H9 (cell line): Measurements from ENCODE around the gene IRF1. TPM values are rescaled to one million over a fixed set of nuclear protein-coding genes. Genes with fewer than 3 reads are reported as not detected.

Experiments
- DNase-seq: peaks from one replicate; pipeline ENCODE4 v3.0.0-alpha.2; 2017
- H2AFZ ChIP-seq: one replicate; pipeline ENCODE4 v1.6.1; 2013; ENCODE audit warnings: mild to moderate bottlenecking, low read length, control low read depth, moderate library complexity
- H2AK5ac ChIP-seq: 2 replicates; pipeline ENCODE4 v1.6.1; 2013; ENCODE audit warnings: low read length, control low read depth, mixed read lengths; ENCODE audit not compliant: insufficient read length
- H2BK120ac ChIP-seq: one replicate; pipeline ENCODE4 v1.6.1; 2013; ENCODE audit warnings: low read depth, mild to moderate bottlenecking, low read length, control low read depth, inconsistent platforms; ENCODE audit not compliant: poor library complexity, severe bottlenecking
- H2BK12ac ChIP-seq: 2 replicates; pipeline ENCODE4 v1.6.1; 2013; ENCODE audit warnings: low read length, control low read depth, mixed read lengths, low read depth; ENCODE audit not compliant: insufficient read length
- H2BK15ac ChIP-seq: 2 replicates; pipeline ENCODE4 v1.6.1; 2013; ENCODE audit warnings: low read depth, low read length, control low read depth
- H2BK20ac ChIP-seq: one replicate; pipeline ENCODE4 v1.6.1; 2013; ENCODE audit warnings: low read depth, mild to moderate bottlenecking, low read length, control low read depth, inconsistent platforms; ENCODE audit not compliant: poor library complexity, severe bottlenecking
- H2BK5ac ChIP-seq: 2 replicates; pipeline ENCODE4 v1.6.1; 2013; ENCODE audit warnings: low read length, control low read depth, mixed read lengths; ENCODE audit not compliant: insufficient read length
- H3K14ac ChIP-seq: 2 replicates; pipeline ENCODE4 v1.6.1; 2013; ENCODE audit warnings: low read length, control low read depth; ENCODE audit not compliant: insufficient read depth
- H3K18ac ChIP-seq: 2 replicates; pipeline ENCODE4 v1.6.1; 2013; ENCODE audit warnings: low read depth, mild to moderate bottlenecking, mixed read lengths, low read length, control low read depth; ENCODE audit not compliant: insufficient read length
- H3K23ac ChIP-seq: 2 replicates; pipeline ENCODE4 v1.6.1; 2013; ENCODE audit warnings: low read length, control low read depth, mixed read lengths, low read depth; ENCODE audit not compliant: insufficient read length
- H3K23me2 ChIP-seq: 2 replicates; pipeline ENCODE4 v1.6.1; 2013; ENCODE audit warnings: low read depth, mild to moderate bottlenecking, mixed read lengths, low read length, control low read depth; ENCODE audit not compliant: insufficient read length, poor library complexity, severe bottlenecking
- H3K27ac ChIP-seq: 2 replicates; pipeline ENCODE4 v1.5.1; 2013; ENCODE audit warnings: low read length, control low read depth, mixed read lengths, low read depth; ENCODE audit not compliant: insufficient read length
- H3K27me3 ChIP-seq: 2 replicates; pipeline ENCODE4 v1.6.1; 2013; ENCODE audit warnings: low read length, control low read depth, inconsistent platforms; ENCODE audit not compliant: insufficient read depth
- H3K4ac ChIP-seq: 2 replicates; pipeline ENCODE4 v1.6.1; 2013; ENCODE audit warnings: low read depth, mild to moderate bottlenecking, control low read depth, inconsistent platforms, low read length, moderate library complexity
- H3K4me1 ChIP-seq: 2 replicates; pipeline ENCODE4 v1.6.1; 2013; ENCODE audit warnings: low read length, control low read depth, inconsistent platforms; ENCODE audit not compliant: insufficient read depth
- H3K4me2 ChIP-seq: 2 replicates; pipeline ENCODE4 v1.6.1; 2013; ENCODE audit warnings: low read length, control low read depth, mixed read lengths; ENCODE audit not compliant: insufficient read length, insufficient read depth
- H3K56ac ChIP-seq: 2 replicates; pipeline ENCODE4 v1.6.1; 2013; ENCODE audit warnings: low read depth, mild to moderate bottlenecking, mixed read lengths, low read length, control low read depth; ENCODE audit not compliant: insufficient read length
- H3K79me1 ChIP-seq: 2 replicates; pipeline ENCODE4 v1.6.1; 2013; ENCODE audit warnings: low read depth, mild to moderate bottlenecking, moderate library complexity, low read length, control low read depth, inconsistent platforms; ENCODE audit not compliant: insufficient read depth, poor library complexity, severe bottlenecking
- H3K79me2 ChIP-seq: 2 replicates; pipeline ENCODE4 v1.6.1; 2013; ENCODE audit warnings: low read length, control low read depth, inconsistent platforms; ENCODE audit not compliant: insufficient read depth
- H3K9ac ChIP-seq: 2 replicates; pipeline ENCODE4 v1.6.1; 2013; ENCODE audit warnings: low read length, control low read depth, mixed read lengths; ENCODE audit not compliant: insufficient read length; ENCODE audit errors: extremely low read depth
- H3K9me3 ChIP-seq: one replicate; pipeline ENCODE4 v1.6.1; 2013; ENCODE audit warnings: low read depth, low read length, inconsistent platforms; ENCODE audit not compliant: control insufficient read depth
- H3T11ph ChIP-seq: one replicate; pipeline ENCODE4 v1.6.1; 2013; ENCODE audit warnings: mild to moderate bottlenecking, low read length, control low read depth, inconsistent platforms
- H4K20me1 ChIP-seq: one replicate; pipeline ENCODE4 v1.6.1; 2013; ENCODE audit not compliant: control insufficient read depth, insufficient read length, insufficient read depth
- H4K5ac ChIP-seq: 2 replicates; pipeline ENCODE4 v1.6.1; 2013; ENCODE audit warnings: low read depth, mild to moderate bottlenecking, mixed read lengths, low read length, control low read depth; ENCODE audit not compliant: insufficient read length
- H4K8ac ChIP-seq: replicated peaks from 2 replicates; pipeline ENCODE4 v1.6.1; 2013; ENCODE audit warnings: low read length, control low read depth, mixed read lengths, low read depth; ENCODE audit not compliant: insufficient read length
- H4K91ac ChIP-seq: 2 replicates; pipeline ENCODE4 v1.6.1; 2013; ENCODE audit warnings: low read depth, mild to moderate bottlenecking, moderate library complexity, mixed read lengths, low read length, control low read depth; ENCODE audit not compliant: insufficient read length
- H3K27ac Mint-ChIP-seq, 3 experiments: 2 replicates in 2 of 3; 3 replicates in 1 of 3; pipeline ENCODE4 v1.8.0; 2020 to 2021; ENCODE audit warnings: mixed read lengths in 3 of 3, mild to moderate bottlenecking in 1 of 3, moderate library complexity in 1 of 3
- H3K27me3 Mint-ChIP-seq: 2 replicates; pipeline ENCODE4 v1.8.0; 2021; ENCODE audit warnings: low read depth, mild to moderate bottlenecking, moderate library complexity, mixed read lengths
- H3K36me3 Mint-ChIP-seq, 3 experiments: 2 replicates in 2 of 3; 3 replicates in 1 of 3; pipeline ENCODE4 v1.8.0; 2020 to 2021; ENCODE audit warnings: low read depth in 3 of 3, mixed read lengths in 3 of 3; ENCODE audit not compliant: insufficient read depth in 1 of 3
- H3K4me1 Mint-ChIP-seq, 2 experiments: 2 replicates each; pipeline ENCODE4 v1.8.0; 2020; ENCODE audit warnings: mixed read lengths in 2 of 2
- H3K4me3 Mint-ChIP-seq, 2 experiments: 2 replicates in 1 of 2; 3 replicates in 1 of 2; pipeline ENCODE4 v1.8.0; 2020 to 2021; ENCODE audit warnings: mild to moderate bottlenecking in 2 of 2, mixed read lengths in 2 of 2, moderate library complexity in 1 of 2
- H3K9me3 Mint-ChIP-seq, 2 experiments: 2 replicates in 1 of 2; 3 replicates in 1 of 2; pipeline ENCODE4 v1.8.0; 2020; ENCODE audit warnings: mild to moderate bottlenecking in 2 of 2, mixed read lengths in 2 of 2, moderate library complexity in 1 of 2
- CTCF ChIP-seq: fragments of 200-600 bp; sonication (generic); conservative IDR thresholded peaks from 3 replicates; pipeline ENCODE4 v1.8.0; 2021; ENCODE audit warnings: antibody characterized with exemption, mild to moderate bottlenecking
- WGBS: extraction: QIAGEN DNeasy Blood & Tissue Kit; methylation state at CpG from one replicate; pipeline ENCODE4 v1.1.7; 2013; ENCODE audit warnings: missing lambda C conversion rate, low lambda C conversion rate, mixed read lengths; ENCODE audit not compliant: insufficient read length; ENCODE audit errors: extremely low coverage; 5-methylcytosine and 5-hydroxymethylcytosine counted together
- total RNA-seq: library from RNA; stranded (reverse); gene quantifications from 2 replicates; pipeline ENCODE4 v1.2.1, GENCODE V29; 2021

Gene IRF1
- total RNA-seq, 1 experiment from 2014 or later = 8.7 TPM

DNA sequence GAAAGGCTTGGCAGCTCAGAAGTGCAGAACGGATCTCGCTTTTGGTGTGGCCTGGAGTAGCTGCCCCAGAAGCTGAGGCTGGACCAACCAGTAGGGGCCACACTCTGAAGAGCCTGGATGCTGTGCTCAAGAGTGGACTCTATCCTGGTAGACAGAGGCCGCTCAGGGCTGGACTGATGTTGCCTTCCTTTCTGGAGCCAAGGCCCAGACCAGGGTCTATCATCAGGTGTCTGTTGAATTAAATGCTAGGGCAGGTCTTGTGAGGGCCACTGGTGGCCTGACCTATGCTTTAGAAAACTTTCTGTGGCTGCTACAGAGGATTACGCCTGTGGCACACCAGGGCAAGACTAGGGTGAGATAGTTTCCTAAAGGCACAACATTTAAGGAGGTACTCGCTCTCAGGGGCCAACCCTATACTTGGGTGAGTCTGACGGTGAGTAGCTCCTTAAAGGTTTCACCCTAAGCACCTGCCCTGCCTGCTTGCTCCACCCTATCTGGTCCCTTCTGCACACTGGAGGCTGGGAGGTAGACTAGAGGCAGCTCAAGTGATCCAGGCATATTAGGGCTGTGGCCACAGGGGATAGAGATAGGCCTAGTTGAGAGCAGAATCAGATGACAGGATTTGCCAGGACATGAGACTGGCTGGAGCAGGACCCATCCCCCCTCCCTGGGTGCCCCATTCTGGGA, 9.8 kb upstream of the IRF1 start:
- no CpG with 5 or more reads among the region's 6 CpGs for WGBS

More for the DNA sequence above, 9.8 kb upstream of the IRF1 start:
- H3K27ac Mint-ChIP-seq = no peak overlapping the region
- Histone ChIP-seq H3K56ac (no peak overlapping the region), H3K9ac (no peak overlapping the region), H3K79me2 (no peaks in the 10 kb centered on the region), H3K18ac (no peak overlapping the region), H3K23me2 (peaks cover 11% of the 10 kb centered on the region), H2BK20ac (no peak overlapping the region), H3K79me1 (no peaks in the 10 kb centered on the region), H2BK5ac (no peak overlapping the region), H4K8ac (no peak overlapping the region), H3K9me3 (no peaks in the 10 kb centered on the region), H2BK120ac (no peak overlapping the region), H2AFZ (no peak overlapping the region), H3K27me3 (no peaks in the 10 kb centered on the region; the same call in 1 of the 2 replicates), H3T11ph (no peak overlapping the region), H3K4me2 (no peak overlapping the region), H4K20me1 (no peaks in the 10 kb centered on the region), H3K14ac (no peak overlapping the region), H2AK5ac (no peak overlapping the region), H3K4ac (no peak overlapping the region), H3K27ac (no peak overlapping the region), H4K91ac (no peak overlapping the region), H2BK15ac (no peak overlapping the region), H2BK12ac (no peak overlapping the region), H4K5ac (no peak overlapping the region), H3K23ac (no peak overlapping the region), H3K4me1 (0 out of 2 replicates have a peak, but pooled peaks cover 3% of the 10 kb centered on the region)
- H3K36me3 Mint-ChIP-seq = no peaks in the 10 kb centered on the region; a peak in 1 of 7 replicates
- no peaks in the 10 kb centered on the region for H3K27me3 Mint-ChIP-seq
- TF ChIP-seq CTCF = no peak
- no peak overlapping the region for H3K4me3 Mint-ChIP-seq
- no peak for DNase-seq
- H3K4me1 Mint-ChIP-seq = peaks cover 10 to 12% of the 10 kb centered on the region in 2 experiments
- H3K9me3 Mint-ChIP-seq = no peaks in the 10 kb centered on the region
